Measurements from ENCODE around the gene CCDC9B. TPM values are rescaled to one million over a fixed set of nuclear protein-coding genes. Genes with fewer than 3 reads are reported as not detected.

CCDC9B gene
- total and polyA plus RNA-seq, 7 donors, result 5.1 to 97.2 (median 43.9) TPM

- 96 to 99% methylated on average over 2 of the region's 2 CpGs for WGBS, 2 donors
Observed at GRCh38 chr15:40300771-40301170, 40.0 kb downstream of the CCDC9B start.

DNA sequence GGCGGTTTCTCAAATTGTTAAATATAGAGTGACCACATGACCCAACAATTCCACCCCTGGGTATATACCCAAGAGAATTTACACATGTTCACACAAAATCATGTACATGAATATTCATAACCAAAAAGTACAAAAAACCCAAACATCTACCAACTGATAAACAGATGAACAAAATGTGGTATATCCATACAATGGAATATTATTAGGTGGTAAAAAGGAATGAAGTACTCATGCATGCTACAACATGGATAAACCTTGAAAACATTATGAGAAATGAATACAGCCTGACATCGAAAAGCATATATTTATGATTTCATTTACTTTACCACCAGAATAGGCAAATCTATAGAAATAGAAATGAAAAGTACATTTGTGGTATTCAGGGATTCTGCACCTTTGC lies 40.4 kb downstream of the CCDC9B start:
- H3K27me3 ChIP-seq, result no peaks in the 10 kb centered on the region
- 97 to 98% methylated on average over 2 of the region's 2 CpGs for WGBS, 2 donors
- no peaks in the 10 kb centered on the region for H3K9me3 ChIP-seq
- H3K4me1 ChIP-seq, result peaks cover 0 to 14% (median 13%) of the 10 kb centered on the region in 4 donors
- no peak overlapping the region for H3K4me3 ChIP-seq
- DNase-seq, result no peak
- no peak overlapping the region for H3K27ac ChIP-seq
- intact Hi-C loops (cut with DNase I), result no loop called here
- H3K36me3 ChIP-seq, result no peaks in the 10 kb centered on the region
- TF ChIP-seq, protein P1, sequence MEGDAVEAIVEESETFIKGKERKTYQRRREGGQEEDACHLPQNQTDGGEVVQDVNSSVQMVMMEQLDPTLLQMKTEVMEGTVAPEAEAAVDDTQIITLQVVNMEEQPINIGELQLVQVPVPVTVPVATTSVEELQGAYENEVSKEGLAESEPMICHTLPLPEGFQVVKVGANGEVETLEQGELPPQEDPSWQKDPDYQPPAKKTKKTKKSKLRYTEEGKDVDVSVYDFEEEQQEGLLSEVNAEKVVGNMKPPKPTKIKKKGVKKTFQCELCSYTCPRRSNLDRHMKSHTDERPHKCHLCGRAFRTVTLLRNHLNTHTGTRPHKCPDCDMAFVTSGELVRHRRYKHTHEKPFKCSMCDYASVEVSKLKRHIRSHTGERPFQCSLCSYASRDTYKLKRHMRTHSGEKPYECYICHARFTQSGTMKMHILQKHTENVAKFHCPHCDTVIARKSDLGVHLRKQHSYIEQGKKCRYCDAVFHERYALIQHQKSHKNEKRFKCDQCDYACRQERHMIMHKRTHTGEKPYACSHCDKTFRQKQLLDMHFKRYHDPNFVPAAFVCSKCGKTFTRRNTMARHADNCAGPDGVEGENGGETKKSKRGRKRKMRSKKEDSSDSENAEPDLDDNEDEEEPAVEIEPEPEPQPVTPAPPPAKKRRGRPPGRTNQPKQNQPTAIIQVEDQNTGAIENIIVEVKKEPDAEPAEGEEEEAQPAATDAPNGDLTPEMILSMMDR (IDR thresholded peaks at IDR 0.05), result no peak
- no peak for TF ChIP-seq POLR2A (IDR thresholded peaks at IDR 0.05)
- TF ChIP-seq POLR2AphosphoS5 (IDR thresholded peaks at IDR 0.05), result no peak
- TF ChIP-seq EP300 (IDR thresholded peaks at IDR 0.05), result no peak

More at GRCh38 chr15:40300771-40301170, 40.0 kb downstream of the CCDC9B start:
- TF ChIP-seq POLR2AphosphoS5 (IDR thresholded peaks at IDR 0.05) (no peak), POLR2A (IDR thresholded peaks at IDR 0.05) (no peak)
- TF ChIP-seq, protein P1 (IDR thresholded peaks at IDR 0.05), result no peak
- Histone ChIP-seq H3K9me3 (no peaks in the 10 kb centered on the region), H3K4me1 (peaks cover 0 to 10% (median 9%) of the 10 kb centered on the region in 4 donors), H3K27me3 (no peaks in the 10 kb centered on the region), H3K4me3 (no peak overlapping the region), H3K27ac (no peak overlapping the region), H3K36me3 (no peaks in the 10 kb centered on the region)
- no peak for DNase-seq
- intact Hi-C loops (cut with DNase I), result no loop called here

- H3K4me3 ChIP-seq, result no peak overlapping the region
- WGBS, 2 donors, result 94% methylated on average over 17 of the region's 17 CpGs
- H3K4me1 ChIP-seq, result peaks cover 0 to 15% (median 14%) of the 10 kb centered on the region in 4 donors
- intact Hi-C loops (cut with DNase I), result no loop called here
- H3K27ac ChIP-seq, result no peak overlapping the region
- TF ChIP-seq EP300 (IDR thresholded peaks at IDR 0.05), result no peak
- no peak for TF ChIP-seq POLR2AphosphoS5 (IDR thresholded peaks at IDR 0.05)
- no peak for TF ChIP-seq POLR2A (IDR thresholded peaks at IDR 0.05)
- TF ChIP-seq, protein P1 (IDR thresholded peaks at IDR 0.05), result no peak
- H3K36me3 ChIP-seq, result no peaks in the 10 kb centered on the region
- H3K9me3 ChIP-seq, result no peaks in the 10 kb centered on the region
- DNase-seq, result no peak
- H3K27me3 ChIP-seq, result no peaks in the 10 kb centered on the region
Observed at GRCh38 chr15:40298216-40298935, 42.4 kb downstream of the CCDC9B start.

DNA sequence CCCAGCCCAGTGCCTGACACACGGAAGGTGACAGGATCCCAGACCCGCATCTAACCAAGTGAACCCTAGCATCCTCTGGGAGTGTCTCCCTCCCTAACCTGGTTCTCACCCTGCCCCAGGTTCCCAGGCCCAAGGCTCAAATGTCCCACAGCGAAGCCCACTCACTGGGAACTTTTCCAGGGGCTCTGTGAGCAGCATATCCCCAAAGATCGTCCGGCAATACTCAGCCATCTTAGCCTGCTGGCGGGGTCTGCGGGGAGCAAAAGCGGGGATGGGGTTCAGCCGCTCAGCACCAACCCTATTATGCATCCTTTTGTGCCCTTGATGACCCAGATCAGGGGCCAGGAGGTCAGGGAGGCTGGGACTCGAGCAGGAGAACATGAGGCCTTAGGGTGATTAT lies 43.4 kb downstream of the CCDC9B start:
- no peak for DNase-seq
- 94 to 95% methylated on average over 10 of the region's 10 CpGs for WGBS, 2 donors
- no peaks in the 10 kb centered on the region for H3K9me3 ChIP-seq

More for the DNA sequence above, 43.4 kb downstream of the CCDC9B start:
- Histone ChIP-seq H3K4me3 (no peak overlapping the region), H3K4me1 (peaks cover 0 to 15% (median 14%) of the 10 kb centered on the region in 4 donors), H3K27ac (no peak overlapping the region), H3K36me3 (no peaks in the 10 kb centered on the region), H3K27me3 (no peaks in the 10 kb centered on the region)
- TF ChIP-seq POLR2A (IDR thresholded peaks at IDR 0.05) (no peak), POLR2AphosphoS5 (IDR thresholded peaks at IDR 0.05) (no peak), EP300 (IDR thresholded peaks at IDR 0.05) (no peak)
- TF ChIP-seq, protein P1 (IDR thresholded peaks at IDR 0.05), result no peak
- intact Hi-C loops (cut with DNase I), result no loop called here
